Retinal pigment epithelial cell (primary cell): Measurements from ENCODE around the gene KLHL30.
A peak's percentile ranks its signal among the peaks of the same experiment; 100 is the strongest.

Experiments used
- DNase-seq: peaks from one replicate; pipeline ENCODE4 v3.0.0-alpha.2; 2010; ENCODE audit warnings: low read depth
- H3K4me3 ChIP-seq: 2 replicates; pipeline ENCODE4 v1.5.1; 2011; ENCODE audit warnings: mild to moderate bottlenecking, low read length, control low read depth, moderate library complexity
- TF ChIP-seq, protein P1 (sequence below): conservative IDR thresholded peaks from 2 replicates; pipeline ENCODE4 v1.5.1; 2011; ENCODE audit warnings: low read depth, low read length, control low read depth, inconsistent platforms

KLHL30 gene

DNA sequence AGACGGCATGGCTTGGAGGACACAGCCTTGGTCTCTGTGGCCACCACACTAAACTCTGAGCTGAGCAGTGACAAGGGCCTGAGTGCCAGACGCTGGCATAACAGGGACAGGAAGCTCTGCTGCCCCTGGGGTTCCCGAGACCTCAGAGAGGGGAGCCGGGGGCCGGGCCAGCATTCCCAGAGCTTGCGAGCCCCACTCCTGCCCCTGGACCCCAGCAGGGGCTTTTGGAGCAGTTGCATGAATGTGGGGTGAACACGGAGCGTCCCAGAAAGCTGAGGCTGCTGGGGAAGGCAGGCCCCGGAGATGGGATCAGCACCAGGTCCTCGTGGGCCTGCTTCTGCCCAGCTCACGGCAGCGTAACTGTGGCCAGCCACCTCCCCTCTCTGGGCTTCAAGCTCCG, 12.7 kb downstream of the KLHL30 start:
- H3K4me3 ChIP-seq, result no peak overlapping the region
- DNase-seq, result no peak
- TF ChIP-seq, protein P1, sequence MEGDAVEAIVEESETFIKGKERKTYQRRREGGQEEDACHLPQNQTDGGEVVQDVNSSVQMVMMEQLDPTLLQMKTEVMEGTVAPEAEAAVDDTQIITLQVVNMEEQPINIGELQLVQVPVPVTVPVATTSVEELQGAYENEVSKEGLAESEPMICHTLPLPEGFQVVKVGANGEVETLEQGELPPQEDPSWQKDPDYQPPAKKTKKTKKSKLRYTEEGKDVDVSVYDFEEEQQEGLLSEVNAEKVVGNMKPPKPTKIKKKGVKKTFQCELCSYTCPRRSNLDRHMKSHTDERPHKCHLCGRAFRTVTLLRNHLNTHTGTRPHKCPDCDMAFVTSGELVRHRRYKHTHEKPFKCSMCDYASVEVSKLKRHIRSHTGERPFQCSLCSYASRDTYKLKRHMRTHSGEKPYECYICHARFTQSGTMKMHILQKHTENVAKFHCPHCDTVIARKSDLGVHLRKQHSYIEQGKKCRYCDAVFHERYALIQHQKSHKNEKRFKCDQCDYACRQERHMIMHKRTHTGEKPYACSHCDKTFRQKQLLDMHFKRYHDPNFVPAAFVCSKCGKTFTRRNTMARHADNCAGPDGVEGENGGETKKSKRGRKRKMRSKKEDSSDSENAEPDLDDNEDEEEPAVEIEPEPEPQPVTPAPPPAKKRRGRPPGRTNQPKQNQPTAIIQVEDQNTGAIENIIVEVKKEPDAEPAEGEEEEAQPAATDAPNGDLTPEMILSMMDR, result no peak

DNA sequence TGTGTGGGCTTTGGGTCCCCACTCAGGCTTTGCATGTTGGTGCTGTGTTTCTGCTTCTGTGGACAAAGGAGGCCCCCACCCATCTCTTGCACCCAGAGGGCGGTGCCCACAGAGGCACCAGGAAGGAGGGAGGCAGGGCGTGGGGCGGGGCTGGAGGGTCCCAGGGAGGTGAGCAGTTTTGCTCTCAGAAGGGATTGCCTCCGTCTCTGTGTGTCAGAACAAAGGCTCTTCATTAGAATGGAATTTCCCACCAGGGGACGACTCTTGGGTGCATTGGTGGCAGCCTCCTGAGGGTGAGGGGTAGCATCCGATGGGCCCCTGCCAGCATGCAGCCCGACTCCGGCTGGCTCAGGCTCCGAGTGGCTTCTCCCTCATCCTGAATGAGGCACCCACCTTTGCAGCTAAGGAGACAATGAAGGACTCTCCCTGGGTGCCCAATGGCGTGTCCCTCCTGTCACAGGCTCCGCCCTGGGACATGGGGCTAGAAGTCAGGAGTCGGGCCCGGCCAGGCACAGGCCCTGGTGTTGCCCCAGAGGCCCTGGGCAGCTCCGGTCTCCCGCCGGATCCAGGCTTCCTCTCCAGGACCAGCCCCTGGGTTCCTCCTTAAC, 13.3 kb downstream of the KLHL30 start:
- TF ChIP-seq, protein P1, result no peak
- H3K4me3 ChIP-seq, result no peak overlapping the region
- no peak for DNase-seq

DNA sequence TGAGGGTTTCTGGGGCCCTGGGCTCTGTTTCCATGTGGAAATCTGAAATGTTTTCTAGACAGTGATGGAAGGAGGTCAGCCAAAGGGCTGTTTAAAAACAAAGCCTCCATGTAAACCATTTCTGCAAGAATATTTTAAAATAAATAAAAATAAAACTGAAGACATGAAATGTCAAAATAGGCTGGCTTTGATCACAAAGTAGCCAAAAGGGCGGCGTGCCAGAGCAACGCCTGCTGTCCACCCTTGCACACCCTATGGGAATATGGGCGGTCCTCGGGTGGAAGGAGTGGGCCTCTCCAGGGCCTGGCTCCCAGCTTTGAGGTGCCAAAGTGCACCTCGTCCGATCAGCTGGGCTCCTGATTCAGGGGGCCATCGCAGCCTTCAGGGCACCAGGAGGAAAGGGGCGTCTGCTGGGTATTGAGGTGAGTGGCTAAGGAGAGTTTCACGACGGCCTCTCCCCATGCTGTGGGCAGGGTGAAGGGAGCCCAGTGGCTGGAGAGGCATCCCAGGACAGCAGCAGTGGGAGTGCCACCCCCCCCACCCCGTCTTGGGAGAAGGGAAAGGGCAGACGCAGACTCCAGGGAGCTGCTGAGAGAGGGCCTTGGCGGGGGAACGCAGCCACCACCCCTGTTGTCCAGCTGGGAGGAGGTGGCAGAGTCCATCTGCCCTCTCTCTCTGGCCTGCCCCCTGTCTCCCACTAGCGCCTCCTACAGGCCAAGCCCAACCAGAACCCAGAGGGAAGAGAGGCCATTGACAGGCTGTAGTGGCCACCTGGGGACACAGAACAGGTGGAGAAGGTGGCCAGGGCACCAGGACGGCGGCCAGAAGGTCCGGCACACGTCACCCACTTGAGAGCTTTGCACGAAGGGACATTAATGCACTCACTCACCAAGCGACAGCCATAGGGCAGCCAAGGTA, 14.6 kb downstream of the KLHL30 start:
- no peak overlapping the region for H3K4me3 ChIP-seq
- TF ChIP-seq, protein P1, result peak; percentile 32
- DNase-seq, result no peak

DNA sequence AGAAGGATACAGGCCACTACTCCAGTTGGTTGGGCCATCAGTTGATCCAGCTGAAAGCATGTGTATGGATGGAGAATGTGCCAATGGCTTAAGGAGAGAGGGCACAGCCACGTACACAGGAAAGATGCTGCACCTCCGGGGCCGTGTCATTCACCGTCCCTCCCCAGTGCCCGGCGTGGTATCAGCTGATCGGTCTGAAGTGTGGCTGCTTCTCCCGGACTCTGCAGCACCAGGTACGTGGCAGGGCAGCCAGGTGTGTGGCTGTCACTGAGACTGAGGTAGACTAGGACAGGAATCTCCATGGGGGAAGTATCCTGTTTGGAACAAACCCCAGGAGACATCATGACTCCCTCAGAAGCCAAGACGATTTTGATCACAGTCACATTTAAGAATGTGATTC, 16.1 kb downstream of the KLHL30 start:
- TF ChIP-seq, protein P1, result no peak
- no peak overlapping the region for H3K4me3 ChIP-seq
- DNase-seq, result no peak

DNA sequence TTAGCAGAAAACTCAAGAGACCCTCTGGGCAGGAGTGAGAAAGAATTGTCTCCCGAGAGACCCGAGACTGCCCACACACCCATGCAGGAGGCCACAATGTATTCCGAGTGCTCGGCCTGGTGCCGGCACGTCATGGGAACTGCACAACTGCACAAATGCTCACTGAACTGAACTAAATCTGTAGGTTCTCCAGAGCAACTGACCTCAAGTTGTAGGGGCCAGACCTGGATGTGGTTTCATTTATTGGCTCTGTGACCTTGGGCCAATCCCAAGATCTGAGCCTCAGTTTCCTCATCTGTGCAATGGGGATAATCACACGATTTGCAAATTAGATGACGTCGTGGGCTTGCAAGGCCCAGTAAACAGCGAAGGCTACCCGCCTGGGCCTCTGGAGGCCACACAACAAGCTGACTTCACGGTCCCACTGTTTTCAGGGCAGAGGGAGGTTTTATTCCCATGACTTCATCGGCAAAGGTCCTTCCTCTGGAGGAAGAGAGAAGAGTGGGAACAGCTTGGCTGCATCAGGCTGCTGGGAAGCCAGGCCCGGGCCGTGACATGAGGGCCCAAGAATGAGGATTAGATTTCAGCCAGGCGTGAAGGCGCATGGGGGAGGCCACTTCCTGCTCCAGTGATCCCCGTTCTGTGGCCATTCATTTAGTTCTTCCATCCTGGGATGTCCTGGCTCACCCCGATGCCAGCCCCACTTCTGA, 16.7 kb downstream of the KLHL30 start:
- TF ChIP-seq, protein P1, result no peak
- peak; percentile 53 for DNase-seq
- H3K4me3 ChIP-seq, result no peak overlapping the region

DNA sequence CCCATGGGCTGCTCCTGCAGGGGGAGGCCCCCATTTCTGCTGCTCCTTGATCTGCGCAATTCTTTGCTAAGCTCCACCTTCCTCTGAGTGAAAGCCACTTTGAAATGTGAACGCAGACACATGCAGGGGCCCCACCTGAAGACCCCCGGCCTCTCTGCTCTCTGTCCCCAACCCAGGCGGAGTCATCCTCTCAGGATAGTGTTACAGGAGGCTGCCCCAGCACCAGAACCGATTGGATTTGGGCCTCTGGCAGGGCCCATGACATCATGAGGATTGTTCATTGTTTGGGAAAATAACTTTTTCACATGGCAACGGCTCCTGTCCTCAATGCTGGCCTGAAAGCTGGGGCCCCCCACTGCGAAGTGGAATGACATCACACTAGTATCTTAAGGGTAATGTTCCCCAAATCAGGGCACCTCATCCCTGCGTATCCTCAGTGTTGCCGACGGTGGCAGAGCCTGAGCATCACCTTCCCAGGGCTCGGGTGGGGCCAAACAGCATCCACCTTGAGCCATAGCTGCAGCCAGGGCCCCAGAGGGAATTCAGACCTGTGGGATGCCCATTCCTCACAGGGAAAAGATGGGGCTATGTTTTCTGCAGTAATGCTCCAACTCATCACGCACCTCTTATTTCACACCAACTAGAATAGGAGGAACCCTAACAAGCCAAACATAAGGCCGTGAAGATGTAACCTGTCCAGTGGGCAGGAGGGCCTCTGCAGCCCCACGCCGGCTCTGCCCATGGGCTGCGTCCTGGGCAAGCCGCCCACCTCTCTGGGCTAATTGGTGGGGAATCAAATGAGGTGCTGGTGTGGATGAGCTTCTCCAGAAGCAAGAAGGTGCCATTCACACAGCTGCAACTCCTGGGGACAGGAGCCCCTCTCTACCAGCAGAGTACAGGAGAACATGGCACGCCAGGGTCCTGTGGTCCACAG, 17.6 kb downstream of the KLHL30 start:
- TF ChIP-seq, protein P1, result no peak
- DNase-seq, result no peak
- H3K4me3 ChIP-seq, result no peak overlapping the region
